ENCODE measurements around the gene OR2H1. TPM values are rescaled to one million over a fixed set of nuclear protein-coding genes. Genes with fewer than 3 reads are reported as not detected.

OR2H1 gene
- total and polyA plus RNA-seq, 2 experiments from 2014 or later = not detected

DNA sequence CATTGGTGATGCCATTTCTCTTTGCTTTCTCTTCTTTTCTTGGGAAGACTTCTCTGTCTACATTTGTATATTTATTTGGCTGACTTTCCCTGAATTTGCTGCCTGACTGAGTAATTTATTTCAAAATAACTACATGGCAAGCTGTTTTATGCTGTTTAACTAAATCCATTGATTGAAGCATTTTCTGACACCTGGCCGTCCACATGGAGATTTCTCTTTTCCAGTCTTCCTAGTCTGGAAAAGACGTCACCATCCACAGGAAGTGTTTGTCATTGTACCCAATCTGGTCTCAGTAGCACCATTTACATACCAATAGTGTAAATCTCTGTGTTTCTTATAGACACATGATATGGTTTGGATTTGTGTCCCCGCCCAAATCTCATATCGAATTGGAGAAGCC, 40.0 kb downstream of the OR2H1 start:
- Histone ChIP-seq H3K9ac (no peak overlapping the region), H2AFZ (no peak overlapping the region), H3K4me3 (no peak overlapping the region), H3K79me2 (ENCODE audit: insufficient read depth) (no peaks in the 10 kb centered on the region), H3K9me2 (ENCODE audit: insufficient read depth) (no peaks in the 10 kb centered on the region), H3F3A (ENCODE audit: insufficient read depth) (no peaks in the 10 kb centered on the region), H3K36me3 (ENCODE audit: low read depth) (no peaks in the 10 kb centered on the region), H3K9me3 (ENCODE audit: low read depth) (no peaks in the 10 kb centered on the region), H4K20me1 (ENCODE audit: insufficient read depth) (no peaks in the 10 kb centered on the region), H3K4me2 (ENCODE audit: unreplicated experiment) (no peak overlapping the region), H3K4me1 (ENCODE audit: insufficient read depth) (no peaks in the 10 kb centered on the region), H3K27ac (no peak overlapping the region), H3K27me3 (replicated peaks; ENCODE audit: insufficient read depth) (no peaks in the 10 kb centered on the region)
- no peak for TF ChIP-seq EZH2 (IDR thresholded peaks at IDR 0.05; ENCODE audit: insufficient read depth, poor library complexity, severe bottlenecking)
- no peak for TF ChIP-seq EZH2phosphoT487 (IDR thresholded peaks at IDR 0.05; ENCODE audit: insufficient read depth, low read depth)
- WGBS, 2 experiments (ENCODE audit: low coverage in 1 of 2, low lambda C conversion rate in 2 of 2, missing lambda C conversion rate in 2 of 2) = 19 to 22% methylated on average over 4 of the region's 4 CpGs
- no peak for DNase-seq
- in situ Hi-C loops (cut with MboI) = no loop called here

DNA sequence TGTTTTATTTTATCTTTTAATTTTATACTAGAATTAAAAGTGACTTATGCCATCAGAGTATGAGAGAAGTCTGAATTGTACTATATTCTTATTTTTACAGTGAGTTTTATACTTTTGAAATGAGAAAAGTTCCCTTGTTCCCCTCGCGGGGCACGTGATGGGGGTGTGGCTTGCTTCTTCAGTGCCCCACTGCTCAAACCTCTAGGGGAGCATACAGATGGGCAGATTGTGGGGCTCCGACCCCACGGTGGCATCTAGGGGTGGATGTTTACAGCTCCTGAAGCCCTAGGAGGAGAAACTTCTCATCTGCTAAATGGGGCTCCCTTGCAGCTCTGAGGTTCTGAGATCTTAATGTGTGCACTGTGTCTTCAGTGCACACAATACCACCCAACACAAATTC, 42.7 kb downstream of the OR2H1 start:
- H3K27ac ChIP-seq = no peak overlapping the region
- no peaks in the 10 kb centered on the region for H3K9me3 ChIP-seq (ENCODE audit: low read depth)
- no peaks in the 10 kb centered on the region for H3K4me1 ChIP-seq (ENCODE audit: insufficient read depth)
- 37 to 42% methylated on average over 5 of the region's 5 CpGs for WGBS, 2 experiments (ENCODE audit: low coverage in 1 of 2, low lambda C conversion rate in 2 of 2, missing lambda C conversion rate in 2 of 2)
- no peaks in the 10 kb centered on the region for H3K79me2 ChIP-seq (ENCODE audit: insufficient read depth)
- no peaks in the 10 kb centered on the region for H3K36me3 ChIP-seq (ENCODE audit: low read depth)
- in situ Hi-C loops (cut with MboI) = no loop called here
- DNase-seq = no peak
- no peak overlapping the region for H2AFZ ChIP-seq
- no peaks in the 10 kb centered on the region for H3K27me3 ChIP-seq (replicated peaks; ENCODE audit: insufficient read depth)
- no peaks in the 10 kb centered on the region for H3K9me2 ChIP-seq (ENCODE audit: insufficient read depth)
- H3K4me2 ChIP-seq (ENCODE audit: unreplicated experiment) = no peak overlapping the region
- H3K4me3 ChIP-seq = no peak overlapping the region
- TF ChIP-seq EZH2phosphoT487 (IDR thresholded peaks at IDR 0.05; ENCODE audit: insufficient read depth, low read depth) (no peak), EZH2 (IDR thresholded peaks at IDR 0.05; ENCODE audit: insufficient read depth, poor library complexity, severe bottlenecking) (no peak)
- H3K9ac ChIP-seq = no peak overlapping the region
- H4K20me1 ChIP-seq (ENCODE audit: insufficient read depth) = no peaks in the 10 kb centered on the region
- H3F3A ChIP-seq (ENCODE audit: insufficient read depth) = no peaks in the 10 kb centered on the region

DNA sequence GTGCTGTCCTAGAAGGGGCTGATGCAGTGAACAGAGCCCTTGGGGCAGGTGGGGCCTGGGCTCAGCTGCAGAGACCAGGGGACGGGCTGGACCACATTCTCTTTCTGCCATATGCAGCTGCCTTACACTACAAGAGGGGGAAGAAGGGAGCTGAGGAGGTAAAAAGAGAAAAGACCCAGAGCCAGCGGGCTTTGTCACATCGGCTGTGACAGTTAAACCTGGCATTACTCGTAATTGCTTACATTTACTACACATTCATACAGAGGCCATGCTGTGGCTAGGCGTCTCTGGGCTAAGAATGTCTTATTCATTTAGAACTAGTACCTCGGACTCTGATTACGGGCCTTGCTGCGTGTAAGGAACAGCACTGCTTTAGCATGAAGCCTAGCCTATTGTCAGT, 43.6 kb downstream of the OR2H1 start:
- Histone ChIP-seq H4K20me1 (ENCODE audit: insufficient read depth) (no peaks in the 10 kb centered on the region), H3K27ac (no peak overlapping the region), H3K9me2 (ENCODE audit: insufficient read depth) (no peaks in the 10 kb centered on the region), H3K36me3 (ENCODE audit: low read depth) (no peaks in the 10 kb centered on the region), H3K9me3 (ENCODE audit: low read depth) (no peaks in the 10 kb centered on the region), H2AFZ (no peak overlapping the region), H3F3A (ENCODE audit: insufficient read depth) (no peaks in the 10 kb centered on the region), H3K27me3 (replicated peaks; ENCODE audit: insufficient read depth) (no peaks in the 10 kb centered on the region), H3K4me2 (ENCODE audit: unreplicated experiment) (no peak overlapping the region), H3K4me1 (ENCODE audit: insufficient read depth) (no peaks in the 10 kb centered on the region), H3K4me3 (no peak overlapping the region), H3K9ac (no peak overlapping the region), H3K79me2 (ENCODE audit: insufficient read depth) (no peaks in the 10 kb centered on the region)
- in situ Hi-C loops (cut with MboI) = no loop called here
- no peak for DNase-seq
- WGBS, 2 experiments (ENCODE audit: low coverage in 1 of 2, low lambda C conversion rate in 2 of 2, missing lambda C conversion rate in 2 of 2) = 36 to 44% methylated on average over 8 of the region's 8 CpGs
- TF ChIP-seq EZH2phosphoT487 (IDR thresholded peaks at IDR 0.05; ENCODE audit: insufficient read depth, low read depth) (no peak), EZH2 (IDR thresholded peaks at IDR 0.05; ENCODE audit: insufficient read depth, poor library complexity, severe bottlenecking) (no peak)

DNA sequence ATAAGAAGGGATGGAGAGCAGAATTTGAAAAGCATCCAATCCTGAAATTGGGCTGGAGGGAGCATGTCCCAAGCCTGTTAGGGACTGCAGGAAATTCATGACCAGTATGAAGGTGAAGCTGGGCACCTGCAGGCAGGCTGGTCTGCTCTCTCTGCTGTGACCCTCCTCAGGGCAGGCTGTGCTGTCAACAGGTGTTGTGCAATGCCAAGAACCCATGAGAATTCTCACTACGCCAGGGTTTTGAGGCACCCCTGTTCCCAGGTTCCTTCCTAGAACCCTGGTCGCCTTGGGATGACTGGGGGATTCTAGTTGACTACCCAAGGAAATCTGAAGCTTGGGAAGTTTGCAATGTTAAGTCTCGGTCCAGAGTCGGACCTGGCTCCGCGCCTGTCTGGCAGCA, 44.2 kb downstream of the OR2H1 start:
- H3K27ac ChIP-seq = no peak overlapping the region
- no peaks in the 10 kb centered on the region for H3K79me2 ChIP-seq (ENCODE audit: insufficient read depth)
- H3K4me2 ChIP-seq (ENCODE audit: unreplicated experiment) = no peak overlapping the region
- H3K27me3 ChIP-seq (replicated peaks; ENCODE audit: insufficient read depth) = no peaks in the 10 kb centered on the region
- no peaks in the 10 kb centered on the region for H3K4me1 ChIP-seq (ENCODE audit: insufficient read depth)
- 52 to 57% methylated on average over 6 of the region's 6 CpGs for WGBS, 2 experiments (ENCODE audit: low coverage in 1 of 2, low lambda C conversion rate in 2 of 2, missing lambda C conversion rate in 2 of 2)
- H3K36me3 ChIP-seq (ENCODE audit: low read depth) = no peaks in the 10 kb centered on the region
- DNase-seq = no peak
- H3K9me3 ChIP-seq (ENCODE audit: low read depth) = no peaks in the 10 kb centered on the region
- no peaks in the 10 kb centered on the region for H4K20me1 ChIP-seq (ENCODE audit: insufficient read depth)
- in situ Hi-C loops (cut with MboI) = no loop called here
- no peaks in the 10 kb centered on the region for H3F3A ChIP-seq (ENCODE audit: insufficient read depth)
- no peak overlapping the region for H3K4me3 ChIP-seq
- no peaks in the 10 kb centered on the region for H3K9me2 ChIP-seq (ENCODE audit: insufficient read depth)
- no peak overlapping the region for H2AFZ ChIP-seq
- no peak for TF ChIP-seq EZH2phosphoT487 (IDR thresholded peaks at IDR 0.05; ENCODE audit: insufficient read depth, low read depth)
- no peak for TF ChIP-seq EZH2 (IDR thresholded peaks at IDR 0.05; ENCODE audit: insufficient read depth, poor library complexity, severe bottlenecking)
- no peak overlapping the region for H3K9ac ChIP-seq

DNA sequence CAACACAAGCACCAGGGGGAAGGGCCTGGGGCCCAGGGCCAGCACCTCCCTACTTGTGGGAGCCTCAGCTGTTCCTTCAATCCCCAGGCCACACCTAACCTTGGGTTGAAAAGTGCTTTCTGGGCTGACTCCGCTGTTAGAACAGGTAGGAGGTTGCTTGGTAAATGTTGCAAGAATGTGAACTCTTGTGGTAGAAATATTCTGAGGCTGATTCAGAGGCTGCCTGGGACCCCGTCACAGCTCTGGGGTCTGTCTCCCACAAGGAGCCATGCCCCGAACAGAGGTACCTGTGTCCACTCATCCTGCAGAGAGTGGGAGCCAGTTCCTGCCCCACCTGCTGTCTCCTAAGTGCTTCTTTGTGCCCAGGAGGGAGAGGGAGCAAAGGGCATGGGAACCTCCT, 45.2 kb downstream of the OR2H1 start:
- H3F3A ChIP-seq (ENCODE audit: insufficient read depth) = no peaks in the 10 kb centered on the region
- no peak overlapping the region for H2AFZ ChIP-seq
- in situ Hi-C loops (cut with MboI) = no loop called here
- no peak overlapping the region for H3K9ac ChIP-seq
- H3K4me2 ChIP-seq (ENCODE audit: unreplicated experiment) = no peak overlapping the region
- no peaks in the 10 kb centered on the region for H3K79me2 ChIP-seq (ENCODE audit: insufficient read depth)
- H3K27ac ChIP-seq = no peak overlapping the region
- H3K27me3 ChIP-seq (replicated peaks; ENCODE audit: insufficient read depth) = no peaks in the 10 kb centered on the region
- H3K9me3 ChIP-seq (ENCODE audit: low read depth) = no peaks in the 10 kb centered on the region
- 22 to 23% methylated on average over 3 of the region's 3 CpGs for WGBS, 2 experiments (ENCODE audit: low coverage in 1 of 2, low lambda C conversion rate in 2 of 2, missing lambda C conversion rate in 2 of 2)
- TF ChIP-seq EZH2 (IDR thresholded peaks at IDR 0.05; ENCODE audit: insufficient read depth, poor library complexity, severe bottlenecking) = no peak
- no peaks in the 10 kb centered on the region for H3K36me3 ChIP-seq (ENCODE audit: low read depth)
- no peak for DNase-seq
- H4K20me1 ChIP-seq (ENCODE audit: insufficient read depth) = no peaks in the 10 kb centered on the region
- no peak overlapping the region for H3K4me3 ChIP-seq
- no peaks in the 10 kb centered on the region for H3K9me2 ChIP-seq (ENCODE audit: insufficient read depth)
- no peaks in the 10 kb centered on the region for H3K4me1 ChIP-seq (ENCODE audit: insufficient read depth)
